ENCODE measurements around the gene EFNA5.

GRCh38 chr5:107487056-107487542, 183.6 kb downstream of the EFNA5 start:
- TF ChIP-seq CTCF (IDR thresholded peaks at IDR 0.05) (no peak), TEAD4 (IDR thresholded peaks at IDR 0.05; ENCODE audit: borderline replicate concordance, insufficient read depth) (no peak)

Data from SK-N-SH (cell line).